Uterus (tissue), 4 donors: ENCODE data around the gene NBEA. TPM values are rescaled to one million over a fixed set of nuclear protein-coding genes. Genes with fewer than 3 reads are reported as not detected.

Source experiments
- DNase-seq, 2 donors: peaks; one replicate each; pipeline ENCODE4 v3.0.0-alpha.2; 2019 to 2020
- H3K27ac ChIP-seq, 2 donors: fragments of 200-600 bp; sonication (generic); 1 replicate in 1 of 2; 2 replicates in 1 of 2; pipeline ENCODE4 v1.5.1; 2016 to 2018
- H3K27me3 ChIP-seq, 2 donors: fragments of 200-600 bp; sonication (generic); one replicate each; pipeline ENCODE4 v1.5.1; 2018 to 2019; ENCODE audit warnings: control low read depth in 1 of 2
- H3K36me3 ChIP-seq, 2 donors: fragments of 200-600 bp; sonication (generic); one replicate each; pipeline ENCODE4 v1.5.1; 2019; ENCODE audit warnings: control low read depth in 1 of 2
- H3K4me1 ChIP-seq, 2 donors: fragments of 200-600 bp; sonication (generic); one replicate each; pipeline ENCODE4 v1.5.1; 2018 to 2019; ENCODE audit warnings: control low read depth in 1 of 2
- H3K4me3 ChIP-seq, 2 donors: fragments of 200-600 bp; sonication (generic); 1 replicate in 1 of 2; 2 replicates in 1 of 2; pipeline ENCODE4 v1.5.1; 2018 to 2019; ENCODE audit warnings: mild to moderate bottlenecking in 1 of 2
- H3K9me3 ChIP-seq, 2 donors: fragments of 200-600 bp; sonication (generic); one replicate each; pipeline ENCODE4 v1.5.1; 2019; ENCODE audit warnings: control low read depth in 1 of 2
- CTCF ChIP-seq, 4 experiments: fragments of 200-600 bp in 2 of 4; fragments of 450-650 bp in 2 of 4; sonication (generic) in 2 of 4; IDR thresholded peaks; one replicate each; pipeline ENCODE4 v1.5.1; 2016 to 2019; ENCODE audit warnings: antibody characterized with exemption in 4 of 4, mild to moderate bottlenecking in 2 of 4, moderate library complexity in 1 of 4
- POLR2A ChIP-seq, 2 donors: fragments of 450-650 bp; IDR thresholded peaks; one replicate each; pipeline ENCODE4 v1.6.1; 2016; ENCODE audit warnings: antibody characterized with exemption in 2 of 2, mild to moderate bottlenecking in 1 of 2, moderate library complexity in 1 of 2
- intact Hi-C: fragments of 100-400 bp; cut with DNase I; formaldehyde crosslinking; loops from one replicate; pipeline ENCODE4 v1.15.1; 2023; ENCODE audit warnings: low total_unique reads
- total RNA-seq, 4 donors: library from RNA; depleted of rRNA in 3 of 4; stranded (reverse); fragments of >200 nt in 3 of 4; gene quantifications; one replicate each; pipeline versions ENCODE4 v1.1.0 to v1.2.4, GENCODE V29; 2014 to 2023
- donor health status: DM: yes; HTN: yes; CAD: no.

Gene NBEA
- total RNA-seq, 4 donors from 2014 or later = 15.6 to 58.1 (median 37.3) TPM

GRCh38 chr13:35614666-35615065 lies 672.6 kb downstream of the NBEA start:
- Histone ChIP-seq H3K27ac (no peak overlapping the region), H3K4me3 (no peak overlapping the region), H3K4me1 (no peaks in the 10 kb centered on the region), H3K27me3 (no peaks in the 10 kb centered on the region), H3K36me3 (no peaks in the 10 kb centered on the region), H3K9me3 (peaks cover 0 to 3% of the 10 kb centered on the region in 2 donors)
- intact Hi-C loops = no loop called here
- TF ChIP-seq CTCF (IDR thresholded peaks at IDR 0.05) (no peak), POLR2A (IDR thresholded peaks at IDR 0.05) (no peak)
- no peak for DNase-seq

GRCh38 chr13:35617420-35617819 lies 675.4 kb downstream of the NBEA start:
- no peak overlapping the region for H3K27ac ChIP-seq
- H3K4me3 ChIP-seq = no peak overlapping the region
- no peaks in the 10 kb centered on the region for H3K27me3 ChIP-seq
- no peaks in the 10 kb centered on the region for H3K36me3 ChIP-seq
- intact Hi-C loops = no loop called here
- no peak for DNase-seq
- H3K9me3 ChIP-seq = no peaks in the 10 kb centered on the region
- no peaks in the 10 kb centered on the region for H3K4me1 ChIP-seq
- no peak for TF ChIP-seq CTCF (IDR thresholded peaks at IDR 0.05)
- TF ChIP-seq POLR2A (IDR thresholded peaks at IDR 0.05) = no peak

GRCh38 chr13:35618565-35619083 lies 676.6 kb downstream of the NBEA start:
- H3K27me3 ChIP-seq = no peaks in the 10 kb centered on the region
- H3K9me3 ChIP-seq = no peaks in the 10 kb centered on the region
- no peak overlapping the region for H3K4me3 ChIP-seq
- H3K36me3 ChIP-seq = no peaks in the 10 kb centered on the region
- TF ChIP-seq CTCF (IDR thresholded peaks at IDR 0.05) = no peak
- no peak for TF ChIP-seq POLR2A (IDR thresholded peaks at IDR 0.05)
- H3K4me1 ChIP-seq = no peaks in the 10 kb centered on the region
- intact Hi-C loops = no loop called here
- no peak overlapping the region for H3K27ac ChIP-seq
- DNase-seq = no peak

- Histone ChIP-seq H3K27me3 (no peaks in the 10 kb centered on the region), H3K4me1 (no peaks in the 10 kb centered on the region), H3K36me3 (no peaks in the 10 kb centered on the region), H3K27ac (no peak overlapping the region), H3K9me3 (no peaks in the 10 kb centered on the region), H3K4me3 (no peak overlapping the region)
- no peak for TF ChIP-seq CTCF (IDR thresholded peaks at IDR 0.05)
- TF ChIP-seq POLR2A (IDR thresholded peaks at IDR 0.05) = no peak
- no peak for DNase-seq
- intact Hi-C loops = no loop called here
Observed at GRCh38 chr13:35621989-35622388, 679.9 kb downstream of the NBEA start.

GRCh38 chr13:35629026-35629425 lies 687.0 kb downstream of the NBEA start:
- intact Hi-C loops = no loop called here
- TF ChIP-seq POLR2A (IDR thresholded peaks at IDR 0.05) (no peak), CTCF (IDR thresholded peaks at IDR 0.05) (no peak)

More at GRCh38 chr13:35629026-35629425, 687.0 kb downstream of the NBEA start:
- no peak overlapping the region for H3K4me3 ChIP-seq
- H3K4me1 ChIP-seq = no peaks in the 10 kb centered on the region
- no peaks in the 10 kb centered on the region for H3K27me3 ChIP-seq
- H3K27ac ChIP-seq = no peak overlapping the region
- no peak for DNase-seq
- no peaks in the 10 kb centered on the region for H3K36me3 ChIP-seq
- H3K9me3 ChIP-seq = no peaks in the 10 kb centered on the region
